KMS-11 (cell line): Measurements from ENCODE around the gene GAREM1.

Experiments used
- H2AFZ ChIP-seq: fragments of 200-600 bp; sonication (generic); 2 replicates; pipeline ENCODE4 v1.6.1; 2016; ENCODE audit warnings: antibody characterized with exemption, mixed run types, low read depth
- H3K27ac ChIP-seq: fragments of 200-600 bp; sonication (generic); 2 replicates; pipeline ENCODE4 v1.6.1; 2016; ENCODE audit warnings: mild to moderate bottlenecking, mixed run types
- H3K27me3 ChIP-seq: fragments of 200-600 bp; sonication (generic); 2 replicates; pipeline ENCODE4 v1.6.1; 2017; ENCODE audit warnings: mild to moderate bottlenecking, low read depth, mixed run types, moderate library complexity; ENCODE audit not compliant: insufficient read depth
- H3K36me3 ChIP-seq: fragments of 200-600 bp; sonication (generic); 2 replicates; pipeline ENCODE4 v1.6.1; 2017; ENCODE audit warnings: mild to moderate bottlenecking, mixed run types; ENCODE audit not compliant: insufficient read depth
- H3K4me1 ChIP-seq: fragments of 200-600 bp; sonication (generic); 2 replicates; pipeline ENCODE4 v1.6.1; 2016; ENCODE audit warnings: mild to moderate bottlenecking, low read depth, mixed run types; ENCODE audit not compliant: poor library complexity, severe bottlenecking
- H3K4me2 ChIP-seq: fragments of 200-600 bp; sonication (generic); 2 replicates; pipeline ENCODE4 v1.7.0; 2016; ENCODE audit warnings: mild to moderate bottlenecking, mixed run types
- H3K4me3 ChIP-seq: fragments of 200-600 bp; sonication (generic); IDR thresholded peaks from 2 replicates; pipeline ENCODE4 v1.6.1; 2017; ENCODE audit warnings: low read depth, low read length, mixed read lengths; ENCODE audit not compliant: insufficient read depth
- H3K79me2 ChIP-seq: fragments of 200-600 bp; sonication (generic); 2 replicates; pipeline ENCODE4 v1.6.1; 2016; ENCODE audit warnings: low read depth, mixed run types; ENCODE audit not compliant: insufficient read depth
- H3K9ac ChIP-seq: fragments of 200-600 bp; sonication (generic); 2 replicates; pipeline ENCODE4 v1.6.1; 2016; ENCODE audit warnings: mild to moderate bottlenecking, mixed run types
- H4K20me1 ChIP-seq: fragments of 200-600 bp; sonication (generic); 2 replicates; pipeline ENCODE4 v1.6.1; 2016; ENCODE audit warnings: mild to moderate bottlenecking, mixed run types; ENCODE audit not compliant: insufficient read depth
- TF ChIP-seq, protein P1 (sequence below): fragments of 200-600 bp; sonication (generic); conservative IDR thresholded peaks from 2 replicates; pipeline ENCODE4 v1.6.1; 2017; ENCODE audit warnings: low read depth, mild to moderate bottlenecking, antibody characterized with exemption, low read length, moderate library complexity, mixed read lengths

Gene GAREM1

DNA sequence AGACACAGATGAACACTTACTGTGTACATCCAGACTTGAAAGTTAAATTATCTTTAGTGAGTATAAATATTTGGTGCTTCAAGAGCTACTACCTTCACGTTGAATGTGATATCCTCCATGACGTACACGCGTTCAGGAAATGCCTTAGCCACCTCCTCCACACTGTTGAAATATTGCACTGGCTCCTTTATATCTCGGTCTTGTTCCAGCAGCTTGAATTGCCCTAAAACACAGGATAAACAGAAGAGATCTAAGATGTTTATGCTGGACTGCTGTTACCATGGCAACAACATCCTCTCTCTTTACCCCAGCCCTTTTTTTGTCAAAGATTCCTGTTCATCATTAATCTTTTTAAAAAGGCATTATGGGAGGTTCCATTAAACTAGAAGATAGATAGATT lies 160.6 kb downstream of the GAREM1 start:
- Histone ChIP-seq H3K36me3 (no peaks in the 10 kb centered on the region), H2AFZ (no peak overlapping the region), H3K27me3 (no peaks in the 10 kb centered on the region), H3K4me1 (peaks cover 3% of the 10 kb centered on the region), H3K9ac (no peak overlapping the region), H3K4me2 (no peak overlapping the region), H3K79me2 (no peaks in the 10 kb centered on the region), H3K27ac (no peak overlapping the region), H4K20me1 (no peaks in the 10 kb centered on the region; the same call in 1 of the 2 replicates), H3K4me3 (no peak overlapping the region)
- TF ChIP-seq, protein P1, sequence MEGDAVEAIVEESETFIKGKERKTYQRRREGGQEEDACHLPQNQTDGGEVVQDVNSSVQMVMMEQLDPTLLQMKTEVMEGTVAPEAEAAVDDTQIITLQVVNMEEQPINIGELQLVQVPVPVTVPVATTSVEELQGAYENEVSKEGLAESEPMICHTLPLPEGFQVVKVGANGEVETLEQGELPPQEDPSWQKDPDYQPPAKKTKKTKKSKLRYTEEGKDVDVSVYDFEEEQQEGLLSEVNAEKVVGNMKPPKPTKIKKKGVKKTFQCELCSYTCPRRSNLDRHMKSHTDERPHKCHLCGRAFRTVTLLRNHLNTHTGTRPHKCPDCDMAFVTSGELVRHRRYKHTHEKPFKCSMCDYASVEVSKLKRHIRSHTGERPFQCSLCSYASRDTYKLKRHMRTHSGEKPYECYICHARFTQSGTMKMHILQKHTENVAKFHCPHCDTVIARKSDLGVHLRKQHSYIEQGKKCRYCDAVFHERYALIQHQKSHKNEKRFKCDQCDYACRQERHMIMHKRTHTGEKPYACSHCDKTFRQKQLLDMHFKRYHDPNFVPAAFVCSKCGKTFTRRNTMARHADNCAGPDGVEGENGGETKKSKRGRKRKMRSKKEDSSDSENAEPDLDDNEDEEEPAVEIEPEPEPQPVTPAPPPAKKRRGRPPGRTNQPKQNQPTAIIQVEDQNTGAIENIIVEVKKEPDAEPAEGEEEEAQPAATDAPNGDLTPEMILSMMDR = no peak

DNA sequence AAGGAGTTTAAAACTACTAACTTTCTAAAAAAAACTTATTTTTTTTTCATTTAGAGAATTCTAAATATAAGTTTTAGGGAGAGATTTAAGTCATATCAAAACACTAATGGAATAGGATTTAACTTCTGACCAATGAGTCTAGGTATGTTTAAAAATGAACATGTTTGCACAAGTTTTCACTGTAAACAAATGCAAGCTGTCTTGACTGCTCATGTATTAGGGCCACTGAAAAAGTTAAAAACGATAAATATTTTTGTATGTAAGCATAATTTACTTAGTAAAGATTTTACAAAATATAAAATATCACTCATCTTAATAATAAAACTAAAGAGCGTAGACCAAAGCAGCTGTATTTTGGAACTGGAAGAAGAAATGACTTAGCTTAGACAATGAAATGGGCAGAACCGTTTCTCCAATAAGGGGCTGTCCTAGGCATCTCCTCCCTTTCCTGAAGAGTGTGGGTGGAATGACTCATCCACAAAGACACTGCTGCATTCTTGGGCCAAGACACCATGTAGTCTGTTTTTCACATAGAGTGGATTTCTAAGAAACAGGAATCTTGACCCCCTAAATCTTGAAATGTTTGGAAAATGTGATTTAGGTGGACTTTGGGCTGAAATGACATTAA lies 162.1 kb downstream of the GAREM1 start:
- H3K27me3 ChIP-seq = no peaks in the 10 kb centered on the region
- H3K27ac ChIP-seq = no peak overlapping the region
- H3K79me2 ChIP-seq = no peaks in the 10 kb centered on the region
- no peaks in the 10 kb centered on the region; the same call in 1 of the 2 replicates for H4K20me1 ChIP-seq
- peaks cover 10% of the 10 kb centered on the region for H3K4me1 ChIP-seq
- no peak overlapping the region for H3K9ac ChIP-seq
- no peak overlapping the region for H2AFZ ChIP-seq
- H3K36me3 ChIP-seq = no peaks in the 10 kb centered on the region
- H3K4me2 ChIP-seq = no peak overlapping the region
- TF ChIP-seq, protein P1 = no peak
- H3K4me3 ChIP-seq = no peak overlapping the region

DNA sequence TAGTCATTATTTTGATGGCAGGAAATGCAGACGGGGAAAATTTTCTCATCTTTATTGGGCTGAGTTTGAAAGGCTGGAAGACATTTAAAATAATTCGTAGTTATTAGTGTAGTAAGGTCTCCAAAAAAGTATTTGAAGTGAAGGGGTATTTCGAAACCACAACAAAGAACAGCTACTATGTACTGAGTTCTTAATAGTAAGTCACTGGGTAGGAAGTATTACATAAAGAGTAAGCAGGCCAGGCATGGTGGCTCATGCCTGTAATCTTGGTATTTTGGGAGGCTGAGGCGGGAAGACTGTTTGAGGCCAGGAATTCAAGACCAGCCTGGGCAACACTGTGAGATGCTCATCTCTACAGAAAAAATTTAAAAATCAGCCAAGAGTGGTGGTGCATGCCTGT lies 167.3 kb downstream of the GAREM1 start:
- Histone ChIP-seq H4K20me1 (no peaks in the 10 kb centered on the region; the same call in 1 of the 2 replicates), H3K27ac (no peak overlapping the region), H3K4me2 (no peak overlapping the region; the same call in 1 of the 2 replicates)

DNA sequence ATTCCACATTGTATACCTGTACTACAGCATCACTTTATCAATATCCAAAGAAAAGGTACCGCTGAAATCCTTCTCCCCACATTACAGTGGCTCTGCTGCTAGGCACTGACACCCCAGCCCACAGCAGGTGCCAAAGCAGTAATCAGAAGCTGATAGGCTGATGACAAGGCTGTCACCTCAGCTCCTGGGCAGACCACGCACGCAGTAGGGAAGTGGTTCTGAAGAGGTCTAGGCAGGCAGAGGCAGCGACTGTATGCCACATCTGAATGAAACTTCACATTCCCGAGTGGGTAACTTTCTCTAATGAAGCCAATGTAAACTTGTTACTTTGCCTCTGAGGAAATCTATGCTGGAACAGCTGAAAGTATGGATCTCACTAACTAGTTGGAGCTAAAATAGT lies 167.9 kb downstream of the GAREM1 start:
- Histone ChIP-seq H3K27ac (peak overlapping the region; percentile 65; the same call in 1 of the 2 replicates), H3K4me3 (no peak overlapping the region), H3K9ac (peak overlapping the region; percentile 14; the same call in 1 of the 2 replicates), H2AFZ (peak overlapping the region; percentile 16; the same call in 1 of the 2 replicates), H3K4me1 (peaks cover 38% of the 10 kb centered on the region), H3K4me2 (peak overlapping the region; percentile 39; the same call in 1 of the 2 replicates), H3K27me3 (no peaks in the 10 kb centered on the region), H3K36me3 (no peaks in the 10 kb centered on the region), H4K20me1 (no peaks in the 10 kb centered on the region), H3K79me2 (no peaks in the 10 kb centered on the region)
- TF ChIP-seq, protein P1 = no peak

More for the DNA sequence above, 167.3 kb downstream of the GAREM1 start:
- Histone ChIP-seq H3K36me3 (no peaks in the 10 kb centered on the region), H3K9ac (no peak overlapping the region), H3K27me3 (no peaks in the 10 kb centered on the region), H3K4me1 (peaks cover 38% of the 10 kb centered on the region), H3K4me3 (no peak overlapping the region), H2AFZ (no peak overlapping the region), H3K79me2 (no peaks in the 10 kb centered on the region)
- TF ChIP-seq, protein P1 = no peak
